Measurements from ENCODE around the gene SLC9B1.
"Not testable (repeated sequence)": the region's sequence is repeated elsewhere in the genome, so short reads cannot be mapped to it uniquely, and the experiment has no call there.

Gene SLC9B1

DNA sequence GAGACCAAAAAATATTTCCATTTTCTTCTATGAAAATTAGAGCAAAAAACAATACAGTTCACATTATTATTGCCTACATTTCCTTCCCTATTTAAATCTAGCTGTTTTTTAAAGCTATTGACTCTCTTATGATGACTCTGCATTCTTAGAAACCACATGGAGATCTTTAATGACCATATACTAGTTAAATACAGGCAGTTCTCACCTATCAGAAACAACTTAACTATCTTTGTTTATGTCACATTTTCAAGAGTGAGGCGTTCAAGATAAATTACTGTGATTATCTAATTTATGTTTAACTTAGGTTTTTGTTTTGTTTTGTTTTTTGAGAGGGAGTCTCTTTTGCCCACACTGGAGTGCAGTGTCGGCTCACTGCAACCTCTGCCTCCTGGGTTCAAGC lies 147.7 kb downstream of the SLC9B1 start:
- no peak for DNase-seq

DNA sequence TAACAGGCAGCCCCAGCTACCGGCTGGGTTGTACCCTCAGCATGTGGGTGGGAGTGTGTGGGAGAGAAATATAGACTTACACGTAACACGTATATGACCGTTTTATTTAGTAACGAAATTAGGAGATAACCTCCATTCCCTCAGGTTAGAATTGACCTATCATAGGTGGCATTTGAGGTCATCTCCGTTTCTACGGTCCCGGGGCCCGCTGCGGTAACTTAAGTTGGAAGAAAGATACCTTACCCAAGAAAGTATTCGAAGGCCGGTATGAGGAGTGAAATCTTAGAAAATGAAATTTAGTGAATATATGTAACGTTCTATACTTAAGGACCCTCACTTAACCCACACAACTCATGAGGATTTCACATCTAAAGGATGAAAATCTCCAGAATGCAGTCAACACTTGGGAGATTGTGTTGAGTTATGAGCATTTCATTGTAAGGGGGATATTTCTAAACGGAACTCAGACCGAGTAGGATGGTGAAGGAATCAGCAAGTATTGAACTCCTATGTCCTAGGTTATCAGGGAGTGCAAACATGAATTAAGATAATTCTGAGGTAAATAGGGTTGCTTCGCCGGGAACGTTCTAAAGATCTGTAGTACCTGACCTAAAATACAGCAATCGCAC lies 149.8 kb downstream of the SLC9B1 start:
- no peak for DNase-seq

GRCh38 chr4:102868781-102869568 lies 150.5 kb downstream of the SLC9B1 start, which contains the start of gene CISD2:
CISD2 (plus strand) TSS chr4:102868992; CDS start chr4:102869085, 93 bp downstream.
- peak; percentile 82 for DNase-seq

GRCh38 chr4:102868153-102868780 lies 151.2 kb downstream of the SLC9B1 start:
- no peak for DNase-seq

GRCh38 chr4:102867278-102868152 lies 152.0 kb downstream of the SLC9B1 start:
- DNase-seq, result no peak

GRCh38 chr4:102865327-102865726 lies 154.2 kb downstream of the SLC9B1 start:
- DNase-seq, result not testable (repeated sequence)

DNA sequence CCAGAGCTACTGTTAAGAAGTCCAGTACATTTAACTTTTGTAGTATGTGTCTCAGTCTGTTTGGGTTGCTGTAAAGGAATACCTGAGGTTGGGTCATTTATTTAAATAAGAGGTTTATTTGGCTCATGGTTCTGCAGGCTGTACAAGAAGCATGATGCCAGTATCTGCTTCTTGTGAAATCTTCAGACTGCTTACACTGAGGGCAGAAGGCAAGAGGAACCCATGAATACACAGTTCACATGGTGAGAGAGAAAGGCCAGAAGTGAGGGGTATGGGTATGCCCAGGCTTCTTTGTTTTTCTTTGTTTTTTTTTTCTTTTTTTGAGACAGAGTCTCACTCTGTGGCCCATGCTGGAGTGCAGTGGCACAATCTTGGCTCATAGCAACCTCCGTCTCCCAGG lies 156.8 kb downstream of the SLC9B1 start:
- DNase-seq, result no peak

- DNase-seq, result no peak
Observed at GRCh38 chr4:102862016-102862415, 157.5 kb downstream of the SLC9B1 start.

DNA sequence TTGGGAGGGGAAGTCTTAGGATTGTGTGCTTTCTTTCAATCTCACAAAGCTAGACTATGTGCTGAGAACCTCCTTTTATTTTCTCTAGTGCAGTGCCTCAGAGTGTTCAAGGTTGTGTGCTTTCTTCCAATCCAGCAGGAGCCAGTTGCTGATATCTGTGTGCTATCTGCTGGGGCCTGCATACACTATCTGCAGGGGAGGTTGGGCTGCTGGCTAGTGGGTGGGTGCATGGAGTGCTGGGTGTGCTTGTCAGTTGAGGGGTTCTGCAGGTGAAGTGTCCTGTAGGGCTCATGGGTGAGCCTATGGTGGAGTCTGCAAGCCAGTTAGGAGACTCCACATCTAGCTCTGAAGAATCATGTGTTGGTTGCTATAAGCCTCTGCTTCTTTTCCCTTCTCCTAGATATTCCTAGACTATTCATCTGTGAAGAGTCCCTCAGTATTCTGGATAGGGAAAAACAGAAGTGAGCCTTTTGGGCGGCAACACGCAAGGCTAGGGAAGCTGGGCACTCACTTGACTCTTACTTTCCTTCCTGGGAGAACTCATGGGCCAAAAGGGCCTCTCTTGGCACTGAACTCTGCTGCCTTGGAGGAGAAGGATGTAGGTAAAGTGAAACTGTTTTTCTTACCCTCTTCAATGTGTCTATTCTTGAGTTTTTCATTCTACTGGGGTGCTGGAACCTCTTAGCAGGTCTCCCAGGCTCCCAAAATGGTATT lies 158.7 kb downstream of the SLC9B1 start:
- no peak for DNase-seq

- no peak for DNase-seq
Observed at GRCh38 chr4:102858828-102859464, 160.6 kb downstream of the SLC9B1 start.

Data from NCI-H146 (cell line).